Ovary (tissue), 3 donors: ENCODE results near the gene CDH23.

Experiments
- POLR2A ChIP-seq: fragments of 450-650 bp; IDR thresholded peaks from one replicate; pipeline ENCODE4 v1.6.1; 2017; ENCODE audit warnings: antibody characterized with exemption, mild to moderate bottlenecking, moderate library complexity
- TF ChIP-seq, protein P1 (sequence below), 3 donors: fragments of 450-650 bp in 2 of 3; fragments of 200-600 bp in 1 of 3; IDR thresholded peaks; one replicate each; pipeline versions ENCODE4 v1.5.1 to v1.8.0; 2016 to 2022; ENCODE audit warnings: antibody characterized with exemption in 3 of 3, mild to moderate bottlenecking in 1 of 3
- donor health status: DM: no; HTN: no; CAD: no.

DNA sequence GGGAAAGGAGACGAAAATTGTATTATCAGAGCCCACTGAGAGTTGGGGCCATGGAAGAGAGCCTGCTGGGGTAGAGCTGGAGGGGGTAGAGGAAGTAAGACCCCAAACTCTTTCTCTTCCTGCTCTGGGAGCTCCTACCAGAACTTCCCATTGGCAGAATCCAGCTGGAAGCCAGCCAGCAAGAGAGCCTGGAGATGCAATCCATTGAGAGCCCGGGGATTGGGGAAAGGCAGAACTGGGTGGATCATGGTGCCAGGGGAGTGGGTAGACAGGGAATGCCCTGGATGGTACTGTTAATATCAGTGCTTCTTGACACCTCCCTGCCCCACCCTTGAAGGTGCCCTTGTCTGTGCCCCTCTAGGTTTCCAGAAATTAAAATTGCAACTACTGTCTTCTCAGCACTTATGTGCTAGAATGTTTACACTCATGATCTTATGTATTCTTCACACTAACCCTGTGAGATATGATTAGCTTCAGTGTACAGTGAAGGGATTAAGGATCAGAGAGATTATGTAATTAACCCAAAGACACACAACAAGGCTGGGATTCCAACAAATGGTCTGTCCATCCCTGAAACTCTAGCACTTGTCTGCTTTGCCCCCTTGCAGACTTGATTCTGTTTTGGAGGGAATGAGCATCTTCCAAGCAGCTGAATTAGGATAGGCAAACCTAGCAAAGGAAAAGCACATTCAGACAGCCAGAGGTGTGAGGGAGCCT, 168.7 kb downstream of the CDH23 start:
- TF ChIP-seq, protein P1, sequence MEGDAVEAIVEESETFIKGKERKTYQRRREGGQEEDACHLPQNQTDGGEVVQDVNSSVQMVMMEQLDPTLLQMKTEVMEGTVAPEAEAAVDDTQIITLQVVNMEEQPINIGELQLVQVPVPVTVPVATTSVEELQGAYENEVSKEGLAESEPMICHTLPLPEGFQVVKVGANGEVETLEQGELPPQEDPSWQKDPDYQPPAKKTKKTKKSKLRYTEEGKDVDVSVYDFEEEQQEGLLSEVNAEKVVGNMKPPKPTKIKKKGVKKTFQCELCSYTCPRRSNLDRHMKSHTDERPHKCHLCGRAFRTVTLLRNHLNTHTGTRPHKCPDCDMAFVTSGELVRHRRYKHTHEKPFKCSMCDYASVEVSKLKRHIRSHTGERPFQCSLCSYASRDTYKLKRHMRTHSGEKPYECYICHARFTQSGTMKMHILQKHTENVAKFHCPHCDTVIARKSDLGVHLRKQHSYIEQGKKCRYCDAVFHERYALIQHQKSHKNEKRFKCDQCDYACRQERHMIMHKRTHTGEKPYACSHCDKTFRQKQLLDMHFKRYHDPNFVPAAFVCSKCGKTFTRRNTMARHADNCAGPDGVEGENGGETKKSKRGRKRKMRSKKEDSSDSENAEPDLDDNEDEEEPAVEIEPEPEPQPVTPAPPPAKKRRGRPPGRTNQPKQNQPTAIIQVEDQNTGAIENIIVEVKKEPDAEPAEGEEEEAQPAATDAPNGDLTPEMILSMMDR (IDR thresholded peaks at IDR 0.05), result no peak
- TF ChIP-seq POLR2A, result no peak
